Measurements from ENCODE around the gene OR3A3.

Gene OR3A3

DNA sequence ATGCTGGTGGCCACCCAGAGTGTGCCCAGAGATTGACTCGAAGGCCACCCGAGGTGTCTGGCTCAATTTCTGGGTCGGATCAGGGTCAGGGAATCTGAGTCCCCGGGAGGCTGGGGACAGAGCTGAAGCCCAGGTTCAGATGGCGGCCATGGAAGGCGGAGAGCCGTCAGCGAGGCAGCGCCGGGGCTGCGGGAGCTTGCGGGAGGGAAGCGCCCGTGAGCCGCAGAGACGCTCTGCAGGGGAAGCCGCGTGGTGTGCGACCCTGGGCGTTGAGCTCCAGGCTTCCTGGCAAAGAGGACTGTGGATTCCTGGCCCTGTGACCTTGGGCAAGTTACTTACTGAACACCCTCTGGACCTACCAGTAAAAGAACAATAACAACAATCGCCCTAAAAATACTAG lies 61.0 kb downstream of the OR3A3 start:
- no peak for DNase-seq (ENCODE audit: low read depth)

All from T-helper 22 cell (primary cell).